Raji (cell line): ENCODE data around the gene KRT72.

Experiments used
- POLR2A ChIP-seq: IDR thresholded peaks from 2 replicates; pipeline ENCODE4 v1.6.1; 2011; ENCODE audit warnings: low read depth, low read length, control low read depth; ENCODE audit not compliant: insufficient read depth

KRT72 gene

GRCh38 chr12:52555577-52555976 lies 45.7 kb downstream of the KRT72 start:
- TF ChIP-seq POLR2A, result no peak

GRCh38 chr12:52552681-52553195 lies 48.5 kb downstream of the KRT72 start, which contains the start of gene KRT71:
Gene KRT71 (minus strand): TSS chr12:52553145. CDS start chr12:52553077, 68 bp downstream.
- TF ChIP-seq POLR2A, result no peak

GRCh38 chr12:52552055-52552454 lies 49.2 kb downstream of the KRT72 start:
- no peak for TF ChIP-seq POLR2A

- TF ChIP-seq POLR2A, result no peak
Observed at GRCh38 chr12:52551216-52551865, 49.9 kb downstream of the KRT72 start.

GRCh38 chr12:52546126-52546525 lies 55.1 kb downstream of the KRT72 start:
- TF ChIP-seq POLR2A, result no peak

- TF ChIP-seq POLR2A, result no peak
Observed at GRCh38 chr12:52543985-52544883, 57.0 kb downstream of the KRT72 start.

GRCh38 chr12:52542785-52543318 lies 58.4 kb downstream of the KRT72 start:
- no peak for TF ChIP-seq POLR2A

- TF ChIP-seq POLR2A, result no peak
Observed at GRCh38 chr12:52542157-52542556, 59.1 kb downstream of the KRT72 start.

- TF ChIP-seq POLR2A, result no peak
Observed at GRCh38 chr12:52541709-52542108, 59.6 kb downstream of the KRT72 start.

GRCh38 chr12:52540531-52540930 lies 60.7 kb downstream of the KRT72 start:
- TF ChIP-seq POLR2A, result no peak

GRCh38 chr12:52539821-52540173 lies 61.5 kb downstream of the KRT72 start:
- no peak for TF ChIP-seq POLR2A

GRCh38 chr12:52539083-52539820 lies 62.0 kb downstream of the KRT72 start:
- TF ChIP-seq POLR2A, result no peak

GRCh38 chr12:52537101-52537500 lies 64.2 kb downstream of the KRT72 start:
- TF ChIP-seq POLR2A, result no peak
